ENCODE measurements around the gene CTAG1B. TPM values are rescaled to one million over a fixed set of nuclear protein-coding genes. Genes with fewer than 3 reads are reported as not detected.

The CTAG1B gene
- total and polyA plus RNA-seq, 2 of the 8 experiments (the other 6 are each of a cell fraction or from before 2014, with no cell fraction given): not detected

- H3K56ac ChIP-seq (replicated peaks; ENCODE audit: insufficient read length, low read depth, low read length): no peak overlapping the region
- peaks cover 0 to 4% (median 0%) of the 10 kb centered on the region in 4 experiments; a peak in 1 of 7 replicates for H3K4me1 ChIP-seq (replicated peaks in 1 of 4; ENCODE audit: control insufficient read depth in 3 of 4, insufficient read depth in 4 of 4, low read length in 3 of 4)
- H3K27ac ChIP-seq (ENCODE audit: low read depth, low read length): no peak overlapping the region
- H2BK5ac ChIP-seq (ENCODE audit: low read depth, low read length): no peak overlapping the region
- DNase-seq (ENCODE audit: low read depth in 1 of 2, low spot score in 2 of 2): no peak
- H3K4ac ChIP-seq (replicated peaks; ENCODE audit: insufficient read length, low read depth, low read length): no peak overlapping the region
- no peak overlapping the region for H3K23ac ChIP-seq (ENCODE audit: insufficient read length)
- no peak overlapping the region for H4K91ac ChIP-seq (replicated peaks; ENCODE audit: insufficient read length, low read length)
- no peaks in the 10 kb centered on the region for H3K9me3 ChIP-seq (ENCODE audit: insufficient read depth in 2 of 2, low read depth in 1 of 2, low read length in 1 of 2)
- no peak overlapping the region for H2BK120ac ChIP-seq (replicated peaks; ENCODE audit: low read depth, low read length)
- H3K4me2 ChIP-seq (ENCODE audit: insufficient read depth in 1 of 2, low read depth in 2 of 2, low read length in 2 of 2): no peak overlapping the region
- H4K5ac ChIP-seq (ENCODE audit: insufficient read length, low read depth, low read length): no peak overlapping the region
- no peaks in the 10 kb centered on the region for H3K23me2 ChIP-seq (ENCODE audit: low read depth, low read length)
- no peaks in the 10 kb centered on the region for H4K20me1 ChIP-seq (replicated peaks in 1 of 2; ENCODE audit: control insufficient read depth in 1 of 2, insufficient read depth in 2 of 2, low read length in 2 of 2)
- 100% methylated on average over 4 of the region's 23 CpGs; no CpG with 5 or more reads in 1 of the 2 experiments for WGBS, 2 experiments (ENCODE audit: extremely low coverage in 1 of 2, insufficient coverage in 1 of 2, insufficient read length in 1 of 2, insufficient replicate concordance in 2 of 2, low coverage in 1 of 2, low lambda C conversion rate in 2 of 2, missing lambda C conversion rate in 1 of 2)
- CTCF ChIA-PET (ENCODE audit: partially characterized antibody): no interaction called here
- no peak overlapping the region for H3K4me3 ChIP-seq (ENCODE audit: extremely low read depth in 1 of 4, insufficient read depth in 2 of 4, low read depth in 3 of 4, low read length in 4 of 4)
- H3K79me1 ChIP-seq (ENCODE audit: low read depth, low read length): no peaks in the 10 kb centered on the region
- H3K18ac ChIP-seq (ENCODE audit: extremely low read depth, low read length): no peak overlapping the region
- no peaks in the 10 kb centered on the region for H3K27me3 ChIP-seq (replicated peaks in 1 of 4; ENCODE audit: control insufficient read depth in 3 of 4, extremely low read depth in 1 of 4, insufficient read depth in 3 of 4, low read length in 3 of 4)
- no peak overlapping the region for H2BK20ac ChIP-seq (ENCODE audit: low read length)
- no peak overlapping the region for H4K8ac ChIP-seq (ENCODE audit: extremely low read depth, insufficient read depth, low read length)
- no peak for FAIRE-seq
- H2AK5ac ChIP-seq (ENCODE audit: low read depth, low read length): no peak overlapping the region
- H3K14ac ChIP-seq (ENCODE audit: insufficient read length): no peak overlapping the region
- H3K36me3 ChIP-seq (ENCODE audit: control insufficient read depth in 2 of 4, insufficient read depth in 4 of 4, low read length in 3 of 4): no peaks in the 10 kb centered on the region
- no peak overlapping the region for H2BK15ac ChIP-seq (ENCODE audit: low read length)
- POLR2A ChIA-PET (ENCODE audit: partially characterized antibody): no interaction called here
- H3K79me2 ChIP-seq (ENCODE audit: control insufficient read depth in 1 of 2, insufficient read depth in 2 of 2, low read length in 2 of 2): no peaks in the 10 kb centered on the region
- H2BK12ac ChIP-seq (ENCODE audit: low read depth, low read length): no peak overlapping the region
- H3K9ac ChIP-seq (replicated peaks in 1 of 4; ENCODE audit: extremely low read depth in 1 of 4, low read depth in 3 of 4, low read length in 3 of 4): no peak overlapping the region
- no peak overlapping the region for H2AFZ ChIP-seq (ENCODE audit: low read length)
- TF ChIP-seq NRF1 (IDR thresholded peaks at IDR 0.05; ENCODE audit: low read depth, low read length): no peak
- no peak for TF ChIP-seq POLR2A (IDR thresholded peaks at IDR 0.05; ENCODE audit: control extremely low read depth in 1 of 2, low read depth in 2 of 2, low read length in 2 of 2)
- TF ChIP-seq CHD2 (IDR thresholded peaks at IDR 0.05; ENCODE audit: low read length): no peak
- no peak for TF ChIP-seq NANOG (IDR thresholded peaks at IDR 0.05; ENCODE audit: insufficient read depth, low read depth, low read length, poor library complexity, severe bottlenecking)
- no peak for TF ChIP-seq CTBP2 (IDR thresholded peaks at IDR 0.05; ENCODE audit: borderline replicate concordance, insufficient read depth, insufficient read length, low read length)
- no peak for TF ChIP-seq YY1 (IDR thresholded peaks at IDR 0.05; ENCODE audit: low read depth, low read length)
Observed at GRCh38 chrX:154653048-154653401, 33.9 kb upstream of the CTAG1B start.
